ENCODE data around the gene B4GALNT3.

GRCh38 chr12:535396-535795, 75.7 kb downstream of the B4GALNT3 start:
- TF ChIP-seq EZH2 (IDR thresholded peaks at IDR 0.05) (no peak), POLR2AphosphoS5 (IDR thresholded peaks at IDR 0.05; ENCODE audit: borderline replicate concordance, low read depth, low read length) (no peak)

All from SK-N-MC (cell line).